Retina (tissue), 1 donor: ENCODE data around the gene VEPH1.

Experiments used
- DNase-seq: peaks from one replicate; pipeline ENCODE4 v3.0.0-alpha.2; 2016

The VEPH1 gene

DNA sequence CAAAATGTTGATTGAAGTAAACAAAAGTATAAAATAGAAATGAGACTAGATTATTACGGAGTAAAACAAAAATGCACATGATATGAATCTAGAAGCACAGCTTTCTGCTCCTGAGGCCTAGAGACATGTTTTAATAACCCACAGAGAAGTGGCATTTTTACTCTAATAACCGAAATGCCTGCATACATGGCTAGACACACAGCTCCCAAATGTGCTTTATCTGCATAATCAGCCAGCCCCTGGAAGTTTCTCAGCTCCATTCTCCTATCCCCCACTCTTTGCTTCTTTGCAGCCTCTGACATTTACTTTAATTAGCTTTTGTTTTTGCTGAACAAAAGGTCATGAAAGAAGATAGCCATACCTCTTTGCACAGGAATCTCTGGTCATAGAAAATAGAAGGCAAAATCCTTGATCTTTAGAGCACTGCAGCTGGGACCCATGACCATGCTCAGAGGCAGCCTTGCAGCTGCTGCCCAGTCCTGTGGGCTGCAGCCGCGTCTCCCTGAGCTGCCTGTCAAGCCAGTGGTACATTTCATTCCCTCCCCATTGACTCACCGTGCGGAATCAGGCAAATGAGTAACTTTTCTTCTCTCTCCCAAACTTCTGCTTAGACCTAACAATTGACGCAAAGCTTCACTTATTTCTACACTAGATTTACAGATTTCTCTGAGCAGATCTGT lies at the start of gene VEPH1:
Gene VEPH1, minus strand, starts transcription at position 501 of the 680 bp plus-strand sequence. CDS start 8,067 bp downstream, outside the sequence.
- peak; percentile 16 for DNase-seq

DNA sequence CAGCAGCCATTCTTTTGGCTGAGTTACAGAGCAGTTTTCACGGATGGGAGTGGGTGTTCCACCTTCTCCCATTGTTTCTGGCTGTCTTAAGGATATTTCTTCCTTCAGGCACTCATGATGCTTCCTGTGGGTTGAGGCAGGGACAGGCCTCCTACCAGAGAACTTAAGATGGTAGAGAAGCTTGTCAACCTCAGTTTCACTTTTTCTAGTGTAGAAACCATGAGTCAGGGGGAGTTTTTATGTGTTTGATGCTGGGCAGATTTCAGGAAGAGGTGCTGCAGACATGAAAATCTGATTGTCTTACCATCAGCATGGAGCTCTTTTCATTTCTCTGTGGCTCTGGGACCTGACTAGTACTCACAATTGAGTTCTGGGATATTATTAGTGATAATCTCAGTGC lies 48.7 kb upstream of the VEPH1 start:
- no peak for DNase-seq

DNA sequence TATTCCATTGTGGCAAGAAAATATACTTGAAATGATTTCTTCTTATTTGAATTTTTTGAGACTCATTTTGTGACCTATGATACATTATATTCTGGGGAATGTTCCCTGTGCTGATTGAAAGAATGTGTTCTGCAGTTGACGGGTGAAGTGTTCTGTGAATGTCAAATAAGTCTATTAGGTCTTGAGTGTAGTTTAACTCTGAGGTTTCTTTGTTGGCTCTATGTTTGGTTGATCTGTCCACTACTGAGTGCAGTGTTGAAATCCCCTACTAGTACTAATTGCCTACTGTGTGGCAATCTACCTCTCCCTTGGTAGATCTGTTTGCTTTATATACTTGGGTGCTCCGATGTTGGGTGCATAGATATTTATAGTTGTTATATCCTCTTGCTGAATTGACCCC lies 46.3 kb upstream of the VEPH1 start:
- no peak for DNase-seq

DNA sequence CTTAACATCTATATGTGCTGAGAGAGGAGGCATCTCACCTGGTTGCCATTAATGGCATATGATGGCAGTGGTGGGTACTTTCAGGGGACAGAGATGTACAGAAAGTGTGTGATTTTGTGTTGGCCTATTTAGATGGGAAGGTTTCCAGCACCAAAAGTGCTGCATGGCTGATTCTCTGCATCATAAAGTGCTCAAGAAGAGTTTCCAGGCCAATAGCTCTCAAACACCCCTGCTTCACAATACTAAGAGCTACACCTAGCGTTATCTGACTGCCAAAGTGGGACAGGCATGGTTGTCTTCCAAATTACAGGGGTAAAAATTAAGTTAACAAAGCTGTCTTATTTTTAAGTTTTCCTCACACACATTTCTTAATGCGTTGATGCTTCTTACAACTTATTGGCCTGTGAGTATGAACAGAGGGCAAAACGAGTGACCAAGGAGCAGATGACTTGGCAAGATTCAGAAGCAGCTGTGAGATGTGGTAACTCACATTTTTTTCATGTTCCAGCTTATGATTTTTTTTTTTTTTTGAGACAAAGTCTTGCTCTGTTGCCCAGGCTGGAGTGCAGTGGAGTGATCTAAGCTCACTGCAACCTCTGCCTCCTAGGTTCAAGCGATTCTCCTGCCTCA lies 41.4 kb upstream of the VEPH1 start:
- DNase-seq = no peak

DNA sequence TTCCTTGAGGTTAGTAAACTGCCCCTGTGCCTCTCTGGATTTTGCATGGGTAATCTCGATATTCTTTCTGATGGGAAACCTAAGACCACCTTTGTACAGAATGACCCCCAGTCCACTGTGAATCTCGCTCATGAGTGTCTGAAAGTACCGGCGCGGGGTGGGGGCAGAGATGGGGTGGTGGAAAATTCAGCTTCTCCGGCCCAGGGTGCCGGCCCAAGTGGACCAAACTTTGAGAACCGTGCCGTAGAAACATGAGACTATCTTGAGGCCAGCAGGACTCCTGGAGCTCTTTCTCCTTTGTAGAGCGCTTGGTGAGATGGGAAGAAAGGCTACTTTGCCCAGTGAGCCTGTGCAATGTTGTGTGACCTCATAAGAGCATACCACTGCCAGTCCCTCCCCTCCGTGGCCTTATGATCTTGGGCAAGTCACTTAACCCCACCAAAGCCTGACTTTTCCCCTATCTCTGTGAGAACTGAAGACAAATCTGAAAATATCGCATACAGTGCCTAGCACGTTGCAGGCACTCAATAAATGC lies 40.4 kb upstream of the VEPH1 start:
- no peak for DNase-seq

DNA sequence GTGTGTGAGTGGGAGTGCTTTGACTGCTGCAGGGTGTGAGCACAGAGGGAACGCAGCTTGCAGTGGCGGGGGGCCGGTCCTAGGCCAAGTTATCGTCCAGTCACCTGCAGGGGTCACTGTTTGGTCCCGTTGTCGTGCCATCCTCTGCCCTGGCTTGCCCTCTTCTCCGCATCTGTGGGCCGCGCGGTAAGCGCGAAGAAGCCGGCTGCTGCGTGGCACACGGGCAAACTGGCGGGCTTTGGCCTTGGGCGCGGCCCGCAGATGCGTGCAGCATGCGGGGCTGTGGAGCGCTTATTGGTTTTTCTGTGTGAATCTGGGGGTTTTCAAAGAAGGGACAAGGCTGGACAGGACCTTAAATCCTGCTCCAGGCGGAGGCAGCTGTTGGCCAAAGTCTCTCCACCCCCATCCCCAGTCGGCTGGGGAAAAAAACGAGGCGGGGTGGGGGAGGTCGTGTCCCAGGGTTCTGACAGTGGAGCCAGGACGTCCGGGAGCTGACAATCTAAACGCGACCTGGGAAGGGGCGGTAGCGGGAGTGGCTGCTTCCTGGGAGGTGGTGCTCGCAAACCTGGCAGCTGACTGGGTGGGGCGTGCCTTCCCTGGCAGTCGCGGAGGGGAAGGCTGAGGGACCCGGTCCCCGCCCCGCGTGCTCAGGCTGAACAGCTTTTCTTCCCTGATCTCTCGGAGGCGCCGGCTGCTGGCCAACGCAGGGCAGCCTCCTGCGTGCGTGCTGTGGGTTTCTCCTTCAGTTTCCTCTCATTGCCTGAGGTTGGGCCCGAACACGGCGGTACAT lies 39.7 kb upstream of the VEPH1 start:
- peak; percentile 80 for DNase-seq

DNA sequence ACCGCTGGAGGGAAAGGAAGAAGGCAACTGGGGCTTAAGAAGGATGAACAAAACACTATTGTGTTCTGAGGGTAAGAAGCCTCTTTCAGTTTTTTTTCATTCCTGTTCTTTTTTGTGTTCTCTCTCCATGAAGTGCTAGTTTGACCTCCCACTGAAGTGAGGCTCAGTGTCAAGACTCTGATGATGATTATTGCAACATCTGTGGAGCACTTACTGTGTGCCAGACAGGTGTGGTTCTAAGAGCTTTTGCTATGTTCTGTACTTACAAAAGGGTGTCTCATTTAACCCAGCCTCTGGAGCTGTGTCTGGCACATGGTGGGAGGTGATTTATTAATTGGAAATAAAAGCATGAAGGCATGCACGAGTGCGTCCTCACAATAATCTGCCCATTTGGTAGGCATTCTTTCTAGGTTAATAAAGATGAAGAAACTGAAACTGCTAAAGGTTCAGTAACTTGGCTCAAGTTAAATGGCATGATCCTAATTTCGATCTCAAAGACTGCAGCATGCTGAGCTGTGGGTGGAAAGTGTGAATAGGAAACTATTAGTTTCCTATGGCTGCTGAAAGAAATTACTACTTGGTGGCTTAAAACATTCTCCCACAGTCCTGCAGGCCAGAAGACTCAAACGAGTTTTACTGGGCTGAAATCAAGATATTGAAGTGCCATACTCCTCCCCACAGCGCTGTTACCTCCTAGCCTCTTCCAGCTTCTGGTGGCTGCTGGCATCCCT lies 38.5 kb upstream of the VEPH1 start:
- peak; percentile 3 for DNase-seq

DNA sequence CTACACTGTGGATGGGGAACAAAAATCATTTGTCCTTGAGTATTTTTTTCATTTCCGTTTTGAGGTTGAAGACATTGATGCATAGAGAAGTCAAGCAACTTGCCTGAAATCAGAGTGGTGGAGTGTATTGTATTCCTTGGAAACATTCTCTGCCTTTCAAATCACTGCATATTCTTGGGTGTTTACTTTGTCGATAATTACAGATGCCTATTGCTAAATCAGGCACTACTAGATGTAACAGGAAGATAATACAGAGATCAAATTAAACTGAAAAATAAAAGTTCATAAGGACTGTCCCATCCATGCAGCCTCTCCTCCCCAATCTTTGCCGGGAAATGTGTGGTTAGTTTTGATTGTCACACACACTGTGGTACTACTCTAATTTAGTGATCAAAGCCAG lies 37.4 kb upstream of the VEPH1 start:
- DNase-seq = no peak

DNA sequence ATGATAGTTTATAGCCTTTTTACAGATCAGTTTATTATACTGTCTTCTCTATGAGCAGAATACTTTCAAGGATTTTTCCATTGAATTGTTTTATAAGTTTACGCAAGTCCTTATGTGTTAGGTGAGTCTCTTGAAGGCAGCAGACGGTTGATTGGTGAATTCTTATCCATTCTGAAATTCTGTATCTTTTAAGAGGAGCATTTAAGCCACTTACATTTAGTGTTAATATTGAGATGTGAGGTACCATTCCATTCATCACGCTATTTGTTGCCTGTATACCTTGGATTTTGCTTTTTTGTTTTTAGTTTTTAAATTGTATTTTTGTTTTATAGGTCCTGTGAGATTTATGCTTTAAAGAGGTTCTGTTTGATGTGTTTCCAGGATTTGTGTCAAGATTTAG lies 32.5 kb upstream of the VEPH1 start:
- no peak for DNase-seq

DNA sequence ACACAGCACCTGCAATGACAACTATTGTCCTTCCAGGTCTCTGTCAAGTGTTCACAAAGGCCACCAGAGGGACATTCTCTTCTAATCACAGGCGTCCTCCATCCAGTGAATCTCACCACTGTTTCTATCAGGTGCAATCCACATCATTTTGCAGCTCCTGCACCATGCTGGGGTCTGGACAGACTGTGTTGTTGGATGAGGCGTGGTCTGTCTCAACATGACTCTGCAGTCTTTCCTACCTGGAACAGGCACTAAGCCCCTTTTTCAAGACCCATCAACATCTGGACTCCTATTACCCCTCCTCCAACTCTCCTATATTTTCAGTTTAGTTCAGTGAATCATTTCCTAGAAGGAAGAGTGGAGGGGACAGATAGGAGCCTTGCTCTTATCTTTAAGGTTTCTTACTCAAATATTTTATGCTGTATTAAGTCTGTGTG lies 31.5 kb upstream of the VEPH1 start:
- DNase-seq = no peak

DNA sequence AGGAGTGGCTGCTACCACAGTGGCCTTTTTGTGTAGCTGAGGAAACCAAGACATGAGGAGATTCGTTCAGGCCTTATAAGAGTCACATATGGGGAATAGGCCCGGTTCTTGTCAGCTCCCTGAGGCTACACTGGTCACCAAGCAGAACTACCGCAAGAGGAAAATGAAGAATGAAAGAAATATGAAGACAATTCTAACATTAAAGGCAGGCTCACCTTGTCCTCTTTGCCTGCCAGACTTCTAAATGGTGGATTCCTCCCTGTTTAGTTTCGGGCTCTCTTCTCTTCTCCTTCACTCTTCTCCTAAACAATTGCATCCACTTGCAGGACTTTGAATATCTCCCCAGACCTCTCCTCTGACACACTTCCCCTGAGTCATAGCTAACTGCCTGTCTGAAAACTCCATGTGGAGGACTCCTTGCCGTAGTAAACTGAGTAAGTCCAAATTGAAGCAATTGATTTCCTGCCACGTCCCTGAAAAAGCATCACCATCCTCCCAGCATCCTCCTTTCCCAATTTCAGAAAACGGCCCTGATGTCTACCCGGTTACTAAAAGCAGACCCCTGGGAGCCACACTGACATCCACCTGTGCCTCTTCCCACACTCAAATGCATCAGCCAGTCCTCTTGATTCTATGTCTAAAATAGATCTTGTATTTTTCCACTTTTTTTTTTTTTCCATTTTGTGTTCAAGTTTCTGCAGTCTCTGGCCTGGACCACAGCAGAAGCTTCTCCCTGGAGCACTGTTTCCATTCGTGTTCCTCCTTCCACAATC lies 30.3 kb upstream of the VEPH1 start:
- no peak for DNase-seq

DNA sequence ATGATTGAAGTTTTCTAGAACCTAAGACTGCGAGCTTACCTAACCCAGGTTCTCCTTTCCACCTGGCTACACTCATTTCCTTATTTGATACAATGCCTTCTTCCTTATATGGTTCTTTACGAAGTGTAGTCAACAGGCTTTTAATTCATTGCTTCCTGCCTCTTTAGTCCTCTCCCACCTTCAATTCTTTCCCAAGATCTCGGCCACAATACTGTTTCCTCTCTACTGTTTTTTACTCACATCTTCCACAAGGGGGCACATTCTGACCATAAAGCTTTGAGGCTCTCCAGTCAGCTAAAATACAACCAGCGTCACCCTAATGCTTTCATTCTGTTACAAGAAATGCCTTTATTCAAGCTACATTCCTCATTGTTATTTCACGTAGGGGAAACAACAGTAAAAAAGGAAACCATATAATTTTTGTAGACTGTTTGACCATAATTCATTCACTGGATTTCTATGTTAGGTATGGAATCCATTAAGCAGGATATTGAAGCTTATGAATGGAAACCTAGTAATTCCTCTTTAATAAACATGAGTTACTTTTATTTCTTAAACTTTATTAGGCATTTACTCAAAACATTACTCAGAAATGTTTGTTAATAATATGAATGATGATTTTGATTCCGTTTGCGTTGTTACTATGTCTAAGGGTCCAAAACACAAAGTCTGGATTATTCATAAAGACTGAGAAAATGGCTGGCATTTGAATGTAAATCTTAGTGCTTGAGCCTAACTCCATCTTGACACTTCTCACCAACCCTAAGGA lies 29.5 kb upstream of the VEPH1 start:
- peak; percentile 51 for DNase-seq

DNA sequence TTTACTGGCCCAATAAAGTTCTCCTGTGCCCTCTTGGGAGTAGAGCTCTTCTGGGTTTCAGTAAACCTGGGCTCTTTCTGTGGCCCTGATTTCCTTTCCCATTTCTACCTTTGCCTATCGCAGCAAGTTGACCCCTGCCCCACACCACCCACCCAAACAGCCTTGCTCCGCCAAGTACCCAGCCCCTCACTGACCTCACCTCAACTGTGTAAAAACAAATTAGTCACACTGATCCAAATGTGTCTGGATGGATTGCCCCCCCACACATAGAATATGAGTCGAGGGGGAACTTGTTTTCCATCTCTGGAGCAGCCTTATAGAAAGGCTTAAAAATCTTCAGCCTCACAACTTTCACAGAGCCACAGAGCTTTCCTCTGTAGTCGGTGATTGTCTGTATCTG lies 28.6 kb upstream of the VEPH1 start:
- DNase-seq = no peak

DNA sequence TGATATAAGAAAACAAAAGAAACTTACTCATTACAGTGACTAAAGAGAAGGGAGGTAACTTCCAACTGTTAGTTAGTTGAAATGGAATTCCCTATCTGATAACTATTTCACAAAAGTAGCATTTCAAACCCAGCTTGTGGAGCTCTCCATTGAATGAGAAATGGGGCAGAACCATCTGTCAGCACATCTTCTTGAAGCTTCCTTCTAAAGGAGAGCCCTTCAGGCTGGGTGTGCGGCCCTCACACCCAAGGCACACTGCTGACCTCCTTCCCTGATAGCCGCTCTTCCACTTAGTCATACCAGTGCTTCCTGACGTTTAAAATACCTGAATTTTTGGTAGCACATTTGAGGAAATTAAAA lies 28.1 kb upstream of the VEPH1 start:
- no peak for DNase-seq

DNA sequence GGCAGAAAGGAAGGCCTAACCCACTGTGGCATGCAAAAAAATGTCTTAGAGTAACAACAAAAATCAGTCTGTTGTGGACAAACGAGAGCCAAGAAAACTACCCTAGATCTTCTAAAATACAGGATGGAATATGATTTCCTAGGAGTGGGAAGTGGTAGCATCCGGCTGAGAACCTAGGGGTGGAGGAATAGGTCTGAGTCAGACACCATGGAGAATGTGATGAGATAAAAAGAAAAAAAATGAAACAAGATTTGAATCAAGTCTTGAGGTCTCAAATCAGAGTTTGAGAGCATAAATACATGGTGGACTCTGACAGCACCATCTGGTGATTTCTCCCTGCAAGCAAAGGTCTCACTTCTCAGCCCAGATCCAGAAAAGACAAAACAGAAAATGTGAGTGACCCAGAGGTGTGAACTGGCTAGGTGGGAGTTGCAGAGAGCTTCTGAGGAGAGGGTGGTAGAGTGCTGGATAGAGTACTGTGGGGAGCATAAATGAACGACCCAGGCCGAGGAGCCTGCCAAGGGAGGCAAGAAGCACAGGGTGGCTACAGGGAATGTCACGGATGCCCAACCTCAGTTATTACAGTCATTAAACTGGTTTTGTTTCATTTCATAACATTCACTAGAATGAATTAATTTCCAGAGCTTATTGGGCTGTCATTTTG lies 27.6 kb upstream of the VEPH1 start:
- DNase-seq = no peak

DNA sequence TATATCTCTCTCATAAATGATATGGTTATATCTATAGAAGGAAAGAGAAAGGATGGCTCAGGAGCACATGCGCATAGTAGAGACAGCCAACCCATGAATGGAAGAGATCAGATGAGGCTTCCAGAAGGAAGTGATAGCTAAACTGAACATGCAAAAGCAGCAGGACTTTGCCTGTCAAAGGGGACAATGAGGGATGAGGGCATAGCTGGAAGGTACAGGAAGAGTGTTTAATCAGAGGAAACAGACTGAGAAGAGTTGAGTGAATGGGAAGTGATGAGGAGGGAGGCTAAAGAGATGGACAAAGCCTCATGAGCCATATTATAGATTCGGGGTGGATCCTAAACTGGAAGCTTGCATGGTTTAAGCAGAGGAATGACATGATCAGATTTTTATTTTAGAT lies 26.5 kb upstream of the VEPH1 start:
- DNase-seq = no peak

DNA sequence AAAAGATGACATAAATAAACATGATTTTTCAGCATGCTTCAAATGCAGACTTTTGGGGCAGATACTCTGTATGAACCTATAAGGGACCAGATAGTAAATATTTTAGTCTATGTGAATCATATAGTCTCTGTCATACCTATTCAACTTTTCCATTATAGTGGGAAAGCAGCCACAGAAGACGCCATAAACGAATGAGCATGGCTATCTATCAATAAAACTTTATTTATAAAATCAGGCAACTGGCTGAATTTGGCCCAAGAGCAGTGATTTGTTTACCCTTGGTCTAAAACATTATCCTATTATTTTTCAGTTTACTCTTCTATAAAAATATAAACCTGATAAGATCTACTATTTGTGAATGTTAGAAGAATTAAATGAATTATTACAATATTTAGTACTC lies 25.9 kb upstream of the VEPH1 start:
- DNase-seq = no peak

DNA sequence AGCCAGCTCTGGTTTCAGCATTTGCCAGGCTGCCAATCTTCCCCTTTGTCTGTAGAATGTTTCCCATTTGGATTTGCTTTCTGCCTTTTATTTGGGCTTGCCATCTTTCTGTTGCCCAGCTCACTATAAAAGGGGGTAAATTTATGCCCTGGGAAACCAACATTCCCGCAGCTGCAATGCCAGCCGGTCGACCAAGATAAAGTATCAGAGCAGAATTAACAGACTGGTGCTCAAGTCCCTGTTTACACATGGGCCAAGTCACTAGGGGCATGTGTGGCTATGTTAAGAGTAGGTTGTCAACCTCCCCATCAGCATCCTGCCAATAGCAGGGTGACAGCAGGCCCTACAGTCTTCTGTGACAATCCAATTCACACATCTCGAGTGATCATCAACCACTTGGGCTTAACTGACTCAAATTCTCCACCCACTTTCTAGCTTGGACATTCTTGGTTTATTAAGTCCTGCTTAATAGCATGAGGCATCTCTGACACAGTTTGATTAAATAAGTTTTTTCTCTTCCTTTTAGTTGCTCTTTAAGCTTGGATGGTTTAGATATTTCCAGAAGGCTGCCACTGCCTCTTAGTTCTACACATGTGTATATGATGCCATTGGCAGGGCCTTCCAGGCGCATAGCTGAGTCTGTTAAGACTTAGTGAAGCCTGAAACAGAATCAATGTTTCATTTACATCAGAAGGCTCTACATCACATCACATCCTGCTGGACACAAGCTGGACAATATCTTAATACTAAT lies 24.1 kb upstream of the VEPH1 start:
- peak; percentile 30 for DNase-seq

DNA sequence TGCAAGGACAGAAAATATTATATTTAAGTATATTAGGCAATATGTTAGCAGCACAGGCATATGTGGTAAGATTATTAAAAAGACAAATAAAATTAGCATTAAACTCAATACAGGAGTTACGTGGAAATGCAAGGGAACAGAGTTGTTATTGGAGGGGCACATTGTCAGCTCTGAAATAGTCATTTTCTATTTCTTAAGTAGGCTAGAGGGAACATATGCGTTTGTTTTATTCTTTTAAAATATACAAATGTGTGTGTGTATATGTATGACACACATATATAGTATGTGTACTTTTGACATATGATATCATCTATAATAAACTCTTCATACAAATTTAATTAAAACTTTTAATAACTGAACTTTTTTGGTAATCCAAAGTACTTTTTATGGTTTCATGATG lies 22.8 kb upstream of the VEPH1 start:
- DNase-seq = no peak

DNA sequence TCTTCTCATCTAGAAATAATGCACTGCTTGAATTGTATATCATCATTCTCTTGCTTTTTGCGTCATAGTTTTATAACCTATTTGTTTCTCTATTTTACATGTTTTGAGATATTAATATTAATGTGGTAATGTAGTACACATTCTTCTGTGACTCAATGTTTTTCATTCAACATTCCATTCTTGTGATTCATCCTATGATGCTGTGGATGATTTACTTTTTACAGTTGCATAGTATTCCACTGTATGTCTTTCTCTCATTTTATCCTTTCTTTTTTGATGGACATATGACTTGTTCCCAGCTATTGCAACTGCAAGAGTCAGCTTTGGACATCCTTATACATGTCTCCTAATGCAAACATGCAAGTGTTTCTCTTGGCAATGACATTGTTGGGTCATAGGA lies 20.6 kb upstream of the VEPH1 start:
- DNase-seq = no peak
